ENCODE measurements around the gene ASTL.

Gene ASTL

GRCh38 chr2:96174251-96175144 lies 36.2 kb upstream of the ASTL start:
- H3K27me3 ChIP-seq (ENCODE audit: insufficient read depth, poor library complexity, severe bottlenecking), result no peaks in the 10 kb centered on the region
- no peaks in the 10 kb centered on the region for H3K4me1 ChIP-seq (ENCODE audit: insufficient read depth, poor library complexity, severe bottlenecking)
- no peaks in the 10 kb centered on the region for H3K9me3 ChIP-seq (ENCODE audit: severe bottlenecking)
- H3K27ac ChIP-seq (ENCODE audit: poor library complexity, severe bottlenecking), result no peak overlapping the region
- no peaks in the 10 kb centered on the region for H3K36me3 ChIP-seq (ENCODE audit: low read depth)
- TF ChIP-seq CTCF (IDR thresholded peaks at IDR 0.05; ENCODE audit: poor library complexity, severe bottlenecking), result peak; percentile 85
- H3K4me3 ChIP-seq (ENCODE audit: severe bottlenecking), result no peak overlapping the region
- ATAC-seq (ENCODE audit: low read depth) (peak; percentile 84), DNase-seq (ENCODE audit: low spot score) (no peak)

- Histone ChIP-seq H3K27ac (ENCODE audit: poor library complexity, severe bottlenecking) (no peak overlapping the region), H3K9me3 (ENCODE audit: severe bottlenecking) (no peaks in the 10 kb centered on the region), H3K36me3 (ENCODE audit: low read depth) (no peaks in the 10 kb centered on the region), H3K27me3 (ENCODE audit: insufficient read depth, poor library complexity, severe bottlenecking) (no peaks in the 10 kb centered on the region), H3K4me1 (ENCODE audit: insufficient read depth, poor library complexity, severe bottlenecking) (no peaks in the 10 kb centered on the region), H3K4me3 (ENCODE audit: severe bottlenecking) (no peak overlapping the region)
- no peak for TF ChIP-seq CTCF (IDR thresholded peaks at IDR 0.05; ENCODE audit: poor library complexity, severe bottlenecking)
- ATAC-seq (ENCODE audit: low read depth) (no peak), DNase-seq (ENCODE audit: low spot score) (no peak)
Measured at GRCh38 chr2:96171831-96172230, 33.5 kb upstream of the ASTL start.

GRCh38 chr2:96170626-96171025 lies 32.3 kb upstream of the ASTL start:
- H3K36me3 ChIP-seq (ENCODE audit: low read depth), result no peaks in the 10 kb centered on the region
- no peak for DNase-seq (ENCODE audit: low spot score)
- H3K27ac ChIP-seq (ENCODE audit: poor library complexity, severe bottlenecking), result no peak overlapping the region
- no peak for TF ChIP-seq CTCF (IDR thresholded peaks at IDR 0.05; ENCODE audit: poor library complexity, severe bottlenecking)
- H3K4me1 ChIP-seq (ENCODE audit: insufficient read depth, poor library complexity, severe bottlenecking), result no peaks in the 10 kb centered on the region
- no peak for ATAC-seq (ENCODE audit: low read depth)
- no peaks in the 10 kb centered on the region for H3K27me3 ChIP-seq (ENCODE audit: insufficient read depth, poor library complexity, severe bottlenecking)
- H3K4me3 ChIP-seq (ENCODE audit: severe bottlenecking), result no peak overlapping the region
- no peaks in the 10 kb centered on the region for H3K9me3 ChIP-seq (ENCODE audit: severe bottlenecking)

- ATAC-seq (ENCODE audit: low read depth), result no peak
- no peak for TF ChIP-seq CTCF (IDR thresholded peaks at IDR 0.05; ENCODE audit: poor library complexity, severe bottlenecking)
- Histone ChIP-seq H3K9me3 (ENCODE audit: severe bottlenecking) (no peaks in the 10 kb centered on the region), H3K4me3 (ENCODE audit: severe bottlenecking) (no peak overlapping the region), H3K36me3 (ENCODE audit: low read depth) (no peaks in the 10 kb centered on the region), H3K27me3 (ENCODE audit: insufficient read depth, poor library complexity, severe bottlenecking) (no peaks in the 10 kb centered on the region), H3K4me1 (ENCODE audit: insufficient read depth, poor library complexity, severe bottlenecking) (no peaks in the 10 kb centered on the region), H3K27ac (ENCODE audit: poor library complexity, severe bottlenecking) (no peak overlapping the region)
- DNase-seq (ENCODE audit: low spot score), result no peak
Measured at GRCh38 chr2:96169868-96170507, 31.7 kb upstream of the ASTL start.

Measured in RWPE2 (cell line).